Measurements from ENCODE around the gene SH3GL2.

- no peak for TF ChIP-seq CTCF (IDR thresholded peaks at IDR 0.05)
- TF ChIP-seq POLR2A (IDR thresholded peaks at IDR 0.05): no peak
Measured at GRCh38 chr9:17604556-17604955, 25.7 kb downstream of the SH3GL2 start.

Data from heart left ventricle (tissue), 13 donors.